Endodermal cell (in vitro differentiated cells): ENCODE data around the gene HIRA. TPM values are rescaled to one million over a fixed set of nuclear protein-coding genes. Genes with fewer than 3 reads are reported as not detected.

Experiments used
- DNase-seq: peaks from one replicate; pipeline ENCODE4 v3.0.0-alpha.2; 2017
- H3K27ac ChIP-seq: 2 replicates; pipeline ENCODE4 v1.5.1; 2013; ENCODE audit warnings: mild to moderate bottlenecking, low read depth, low read length, moderate library complexity
- H3K27me3 ChIP-seq: 2 replicates; pipeline ENCODE4 v1.6.1; 2013; ENCODE audit warnings: mild to moderate bottlenecking, low read length, moderate library complexity; ENCODE audit not compliant: insufficient read depth, control insufficient read depth, poor library complexity, severe bottlenecking
- H3K36me3 ChIP-seq: 2 replicates; pipeline ENCODE4 v1.7.0; 2013; ENCODE audit warnings: mild to moderate bottlenecking, low read length, moderate library complexity; ENCODE audit not compliant: control insufficient read depth, insufficient read depth
- H3K4me1 ChIP-seq: one replicate; pipeline ENCODE4 v1.7.0; 2013; ENCODE audit warnings: low read length; ENCODE audit not compliant: control insufficient read depth, insufficient read depth
- H3K4me3 ChIP-seq: 2 replicates; pipeline ENCODE4 v1.5.1; 2013; ENCODE audit warnings: mild to moderate bottlenecking, low read length, moderate library complexity
- H3K9ac ChIP-seq: 2 replicates; pipeline ENCODE4 v1.6.1; 2013; ENCODE audit warnings: mild to moderate bottlenecking, low read length, moderate library complexity; ENCODE audit not compliant: poor library complexity, severe bottlenecking; ENCODE audit errors: extremely low read depth
- H3K9me3 ChIP-seq: 2 replicates; pipeline ENCODE4 v1.6.1; 2013; ENCODE audit warnings: mild to moderate bottlenecking, low read length, moderate library complexity; ENCODE audit not compliant: control insufficient read depth
- H3K27ac Mint-ChIP-seq: 2 replicates; pipeline ENCODE4 v1.8.0; 2020; ENCODE audit warnings: mixed read lengths
- H3K27me3 Mint-ChIP-seq: 2 replicates; pipeline ENCODE4 v1.8.0; 2021; ENCODE audit warnings: mild to moderate bottlenecking, mixed read lengths; ENCODE audit not compliant: insufficient read depth
- H3K36me3 Mint-ChIP-seq: 2 replicates; pipeline ENCODE4 v1.8.0; 2020; ENCODE audit warnings: low read depth, mixed read lengths
- H3K4me1 Mint-ChIP-seq: 2 replicates; pipeline ENCODE4 v1.8.0; 2020; ENCODE audit warnings: mixed read lengths
- H3K4me3 Mint-ChIP-seq: 2 replicates; pipeline ENCODE4 v1.8.0; 2020; ENCODE audit warnings: mild to moderate bottlenecking, moderate library complexity, mixed read lengths
- H3K9me3 Mint-ChIP-seq: 2 replicates; pipeline ENCODE4 v1.8.0; 2020; ENCODE audit warnings: mild to moderate bottlenecking, mixed read lengths
- WGBS, 2 experiments: methylation state at CpG; one replicate each; pipeline versions ENCODE4 v1.1.5 to v1.1.7; 2013; ENCODE audit warnings: missing lambda C conversion rate in 2 of 2, mixed read lengths in 1 of 2; ENCODE audit not compliant: insufficient coverage in 1 of 2, insufficient read length in 1 of 2; 5-methylcytosine and 5-hydroxymethylcytosine counted together
- total RNA-seq, 2 donors: library from RNA; stranded (reverse); fragmentation: NEBNext Ultra II Directional in 1 of 2; extraction: Animal tissue kit (Norgen Biotek cat#: 25700) in 1 of 2; gene quantifications; 2 replicates in 1 of 2; 3 replicates in 1 of 2; pipeline ENCODE4 v1.2.1, GENCODE V29; 2021
- TF ChIP-seq, protein P1 (sequence below): fragments of 200-600 bp; sonication (generic); conservative IDR thresholded peaks from 2 replicates; pipeline ENCODE4 v1.5.0; 2021; ENCODE audit warnings: antibody characterized with exemption, mild to moderate bottlenecking

Gene HIRA
- total RNA-seq, 2 donors from 2014 or later, result 44.8 to 46.6 TPM

DNA sequence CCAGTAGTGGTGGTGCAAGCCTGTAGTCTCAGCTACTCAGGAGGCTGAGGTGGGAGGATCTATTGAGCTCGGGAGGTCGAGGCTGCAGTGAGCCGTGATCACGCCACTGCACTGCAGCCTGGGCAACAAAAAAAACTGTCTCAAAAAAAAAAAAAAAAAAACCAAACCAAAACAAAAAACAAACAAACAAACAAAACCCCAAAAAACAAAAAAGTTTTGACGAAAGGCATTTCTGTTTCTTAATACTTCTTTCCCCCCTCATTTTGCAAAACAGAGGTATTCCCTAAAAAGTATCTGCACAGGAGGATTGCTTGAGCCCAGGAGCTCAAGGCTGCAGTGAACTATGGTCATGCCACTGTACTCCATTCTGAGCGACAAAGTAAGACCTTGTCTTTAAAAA is 11.2 kb downstream of the HIRA start:
- H3K27ac ChIP-seq, result no peak overlapping the region
- Mint-ChIP-seq H3K27ac (no peak overlapping the region), H3K4me1 (peaks cover 27% of the 10 kb centered on the region), H3K9me3 (no peaks in the 10 kb centered on the region), H3K36me3 (peaks cover 10% of the 10 kb centered on the region), H3K27me3 (no peaks in the 10 kb centered on the region), H3K4me3 (no peak overlapping the region)
- H3K4me1 ChIP-seq, result peaks cover 16% of the 10 kb centered on the region
- no peak overlapping the region for H3K9ac ChIP-seq
- H3K9me3 ChIP-seq, result no peaks in the 10 kb centered on the region
- peaks cover 13% of the 10 kb centered on the region for H3K36me3 ChIP-seq
- H3K4me3 ChIP-seq, result no peak overlapping the region
- DNase-seq, result no peak
- H3K27me3 ChIP-seq, result no peaks in the 10 kb centered on the region
- TF ChIP-seq, protein P1, sequence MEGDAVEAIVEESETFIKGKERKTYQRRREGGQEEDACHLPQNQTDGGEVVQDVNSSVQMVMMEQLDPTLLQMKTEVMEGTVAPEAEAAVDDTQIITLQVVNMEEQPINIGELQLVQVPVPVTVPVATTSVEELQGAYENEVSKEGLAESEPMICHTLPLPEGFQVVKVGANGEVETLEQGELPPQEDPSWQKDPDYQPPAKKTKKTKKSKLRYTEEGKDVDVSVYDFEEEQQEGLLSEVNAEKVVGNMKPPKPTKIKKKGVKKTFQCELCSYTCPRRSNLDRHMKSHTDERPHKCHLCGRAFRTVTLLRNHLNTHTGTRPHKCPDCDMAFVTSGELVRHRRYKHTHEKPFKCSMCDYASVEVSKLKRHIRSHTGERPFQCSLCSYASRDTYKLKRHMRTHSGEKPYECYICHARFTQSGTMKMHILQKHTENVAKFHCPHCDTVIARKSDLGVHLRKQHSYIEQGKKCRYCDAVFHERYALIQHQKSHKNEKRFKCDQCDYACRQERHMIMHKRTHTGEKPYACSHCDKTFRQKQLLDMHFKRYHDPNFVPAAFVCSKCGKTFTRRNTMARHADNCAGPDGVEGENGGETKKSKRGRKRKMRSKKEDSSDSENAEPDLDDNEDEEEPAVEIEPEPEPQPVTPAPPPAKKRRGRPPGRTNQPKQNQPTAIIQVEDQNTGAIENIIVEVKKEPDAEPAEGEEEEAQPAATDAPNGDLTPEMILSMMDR, result no peak
- WGBS, 2 experiments, result 93 to 100% methylated on average over 3 to 6 of the region's 6 CpGs

DNA sequence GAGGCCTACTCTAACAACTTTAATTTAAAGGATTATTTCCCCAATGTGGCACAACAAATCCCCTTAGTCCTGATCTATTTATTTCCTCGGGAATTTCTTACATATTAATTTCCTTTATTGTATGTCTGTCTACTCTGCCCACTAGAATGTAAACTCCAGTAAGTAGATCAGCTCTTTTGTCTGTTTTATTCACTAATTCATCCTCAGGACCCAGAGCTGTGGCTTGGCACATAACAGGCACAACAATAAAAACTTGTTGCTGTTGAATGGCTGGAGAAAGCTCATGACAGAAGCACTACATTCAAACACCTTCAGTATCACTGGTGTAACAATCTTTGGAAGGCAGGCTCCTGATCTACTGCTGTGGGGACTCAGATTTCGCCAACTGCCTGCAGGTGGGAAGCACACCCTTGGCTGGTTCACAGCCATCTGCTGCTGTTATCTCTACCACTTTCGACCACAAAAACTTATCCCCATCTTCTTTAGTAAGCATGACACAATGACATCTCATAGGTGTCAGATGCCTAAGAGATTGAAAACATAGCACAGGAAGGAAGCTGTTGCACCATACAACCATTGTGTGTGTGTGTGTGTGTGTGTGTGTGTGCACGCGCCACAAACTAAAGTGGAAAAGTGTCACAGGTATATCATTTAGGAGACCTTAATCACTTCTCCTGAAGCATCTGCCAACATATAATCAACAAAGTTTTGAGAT is 11.9 kb downstream of the HIRA start:
- peaks cover 16% of the 10 kb centered on the region for H3K4me1 ChIP-seq
- Mint-ChIP-seq H3K27me3 (no peaks in the 10 kb centered on the region), H3K27ac (peak overlapping the region; percentile 42), H3K9me3 (no peaks in the 10 kb centered on the region), H3K4me1 (peaks cover 27% of the 10 kb centered on the region), H3K4me3 (no peak overlapping the region), H3K36me3 (peaks cover 10% of the 10 kb centered on the region)
- TF ChIP-seq, protein P1, result no peak
- DNase-seq, result peak; percentile 81
- H3K9ac ChIP-seq, result peak overlapping the region; percentile 52
- H3K36me3 ChIP-seq, result peaks cover 13% of the 10 kb centered on the region
- peak overlapping the region; percentile 38 for H3K4me3 ChIP-seq
- 76 to 83% methylated on average over 2 to 4 of the region's 5 CpGs for WGBS, 2 experiments
- H3K9me3 ChIP-seq, result no peaks in the 10 kb centered on the region
- H3K27ac ChIP-seq, result peak overlapping the region; percentile 9
- H3K27me3 ChIP-seq, result no peaks in the 10 kb centered on the region

DNA sequence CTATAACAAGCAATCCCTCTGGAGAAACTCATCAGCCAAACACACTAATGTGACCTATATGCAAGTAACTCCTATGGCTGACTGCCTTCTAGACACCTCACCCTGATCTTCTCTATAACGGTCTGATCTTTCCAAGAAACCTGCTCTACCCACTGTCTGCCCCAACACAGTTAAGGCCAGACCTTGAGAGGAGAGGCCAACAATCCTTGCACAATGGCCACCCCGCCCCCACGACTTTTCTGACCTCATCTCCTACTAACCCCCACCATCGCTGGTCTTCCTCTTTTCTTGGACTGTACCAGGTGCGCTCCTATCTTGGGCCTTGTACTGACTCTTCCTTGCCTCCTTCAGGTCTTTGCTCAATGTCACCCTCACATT is 12.5 kb downstream of the HIRA start:
- DNase-seq, result peak; percentile 51
- Mint-ChIP-seq H3K4me1 (peaks cover 27% of the 10 kb centered on the region), H3K36me3 (peaks cover 10% of the 10 kb centered on the region), H3K27me3 (no peaks in the 10 kb centered on the region), H3K27ac (peak overlapping the region; percentile 42), H3K4me3 (no peak overlapping the region), H3K9me3 (no peaks in the 10 kb centered on the region)
- Histone ChIP-seq H3K27me3 (no peaks in the 10 kb centered on the region), H3K4me1 (peaks cover 16% of the 10 kb centered on the region), H3K27ac (peak overlapping the region; percentile 9), H3K36me3 (peaks cover 13% of the 10 kb centered on the region), H3K9ac (peak overlapping the region; percentile 52), H3K9me3 (no peaks in the 10 kb centered on the region), H3K4me3 (peak overlapping the region; percentile 38)
- 85 to 94% methylated on average over 2 to 5 of the region's 5 CpGs for WGBS, 2 experiments
- TF ChIP-seq, protein P1, result no peak
